B cell (primary cell): ENCODE measurements around the gene POP4. TPM values are rescaled to one million over a fixed set of nuclear protein-coding genes. Genes with fewer than 3 reads are reported as not detected.

Source experiments
- ATAC-seq: fragments of 200-7000 bp; cut with Tn5 transposase; one replicate; pipeline ENCODE4 v1.10.0; 2021; ENCODE audit warnings: low read depth, mild to moderate bottlenecking, moderate number of reproducible peaks, moderate library complexity
- CTCF ChIA-PET: fragments of 350-600 bp; sonication (Branson Sonifier 250); formaldehyde crosslinking; loops from one replicate; lab custom pipeline; 2021; ENCODE audit warnings: antibody characterized with exemption, inconsistent platforms; lab: Charles Lee
- POLR2A ChIA-PET: fragments of 350-600 bp; sonication (Branson Sonifier 250); formaldehyde crosslinking; loops from one replicate; lab custom pipeline; 2021; ENCODE audit warnings: antibody characterized with exemption; lab: Charles Lee
- DNase-seq: peaks from one replicate; pipeline ENCODE4 v3.0.0; 2013
- H2AFZ ChIP-seq: 2 replicates; pipeline ENCODE4 v1.6.1; 2012; ENCODE audit warnings: mild to moderate bottlenecking, low read depth, low read length; ENCODE audit not compliant: insufficient read depth, poor library complexity, severe bottlenecking
- H3K27ac ChIP-seq, 2 donors: 1 replicate in 1 of 2; 2 replicates in 1 of 2; pipeline ENCODE4 v1.5.1; 2012 to 2013; ENCODE audit warnings: low read length in 2 of 2, mild to moderate bottlenecking in 2 of 2, moderate library complexity in 1 of 2
- H3K27me3 ChIP-seq, 4 experiments: fragments of 200-600 bp in 1 of 4; sonication (generic) in 1 of 4; replicated peaks in 1 of 4; 1 replicate in 2 of 4; 2 replicates in 2 of 4; pipeline versions ENCODE4 v1.6.1 to v1.7.0; 2013 to 2016; ENCODE audit warnings: low read length in 3 of 4, mild to moderate bottlenecking in 2 of 4, mixed read lengths in 1 of 4, moderate library complexity in 1 of 4; ENCODE audit not compliant: insufficient read depth in 4 of 4, control insufficient read depth in 3 of 4; ENCODE audit errors: control extremely low read depth in 1 of 4
- H3K36me3 ChIP-seq, 2 experiments: replicated peaks in 1 of 2; 1 replicate in 1 of 2; 2 replicates in 1 of 2; pipeline versions ENCODE4 v1.6.1 to v1.7.1; 2013; ENCODE audit warnings: low read length in 1 of 2; ENCODE audit not compliant: insufficient read depth in 2 of 2, control insufficient read depth in 1 of 2; ENCODE audit errors: control extremely low read depth in 1 of 2, extremely low read depth in 1 of 2
- H3K4me1 ChIP-seq, 2 donors: fragments of 200-600 bp in 1 of 2; sonication (generic) in 1 of 2; 1 replicate in 1 of 2; 2 replicates in 1 of 2; pipeline versions ENCODE4 v1.5.1 to v1.6.1; 2013 to 2017; ENCODE audit warnings: low read length in 2 of 2; ENCODE audit not compliant: control insufficient read depth in 2 of 2, insufficient read depth in 2 of 2
- H3K4me2 ChIP-seq: replicated peaks from 2 replicates; pipeline ENCODE3; 2012; ENCODE audit warnings: mild to moderate bottlenecking, low read depth, low read length; ENCODE audit not compliant: poor library complexity, severe bottlenecking
- H3K4me3 ChIP-seq, 5 experiments: fragments of 200-600 bp in 1 of 5; sonication (generic) in 1 of 5; 1 replicate in 3 of 5; 2 replicates in 2 of 5; pipeline versions ENCODE4 v1.5.1 to v1.7.0; 2011 to 2016; ENCODE audit warnings: low read length in 4 of 5, mild to moderate bottlenecking in 4 of 5, low read depth in 2 of 5, control low read depth in 1 of 5, moderate library complexity in 1 of 5; ENCODE audit not compliant: insufficient read depth in 1 of 5; ENCODE audit errors: control extremely low read depth in 1 of 5, extremely low read depth in 1 of 5
- H3K79me2 ChIP-seq: fragments of 200-600 bp; sonication (generic); one replicate; pipeline ENCODE4 v1.6.0; 2016; ENCODE audit warnings: low read length; ENCODE audit not compliant: control insufficient read depth, insufficient read depth
- H3K9ac ChIP-seq: fragments of 200-600 bp; sonication (generic); 2 replicates; pipeline ENCODE4 v1.6.1; 2017; ENCODE audit warnings: mild to moderate bottlenecking, low read length, moderate library complexity
- H3K9me3 ChIP-seq, 3 donors: one replicate each; pipeline versions ENCODE4 v1.6.1 to v1.7.1; 2013; ENCODE audit warnings: low read length in 2 of 3; ENCODE audit not compliant: control insufficient read depth in 2 of 3, insufficient read depth in 1 of 3; ENCODE audit errors: control extremely low read depth in 1 of 3
- H4K20me1 ChIP-seq: 2 replicates; pipeline ENCODE4 v1.6.0; 2012; ENCODE audit warnings: mild to moderate bottlenecking, low read length; ENCODE audit not compliant: insufficient read depth, control insufficient read depth, poor library complexity, severe bottlenecking
- H3K27ac Mint-ChIP-seq: one replicate; pipeline ENCODE4 v1.8.0; 2021; ENCODE audit warnings: mixed read lengths
- H3K27me3 Mint-ChIP-seq: one replicate; pipeline ENCODE4 v1.8.0; 2021; ENCODE audit warnings: mixed read lengths
- H3K4me1 Mint-ChIP-seq: one replicate; pipeline ENCODE4 v1.8.0; 2021; ENCODE audit warnings: mixed read lengths
- H3K4me3 Mint-ChIP-seq: one replicate; pipeline ENCODE4 v1.8.0; 2021; ENCODE audit warnings: mixed read lengths
- H3K9me3 Mint-ChIP-seq: one replicate; pipeline ENCODE4 v1.8.0; 2022; ENCODE audit warnings: mixed read lengths; ENCODE audit not compliant: insufficient read depth
- EZH2 ChIP-seq: IDR thresholded peaks from 2 replicates; pipeline ENCODE4 v1.6.1; 2012; ENCODE audit warnings: borderline replicate concordance, low read depth, mild to moderate bottlenecking, moderate library complexity, low read length; ENCODE audit not compliant: insufficient read depth, poor library complexity, severe bottlenecking
- WGBS: methylation state at CpG from one replicate; pipeline ENCODE4 v1.1.5; 2013; ENCODE audit warnings: missing lambda C conversion rate; ENCODE audit not compliant: insufficient coverage; 5-methylcytosine and 5-hydroxymethylcytosine counted together
- intact Hi-C: fragments of 100-400 bp; cut with micrococcal nuclease; formaldehyde crosslinking; loops from one replicate; pipeline ENCODE4 v1.10.0; 2022
- polyA plus RNA-seq: library from polyadenylated mRNA; depleted of rRNA; stranded (reverse); fragments of >200 nt; gene quantifications from 2 replicates; pipeline ENCODE4 v1.2.3, GENCODE V29; 2012
- total RNA-seq, 2 donors: library from RNA; stranded (reverse); fragments of 120-200 nt in 1 of 2; gene quantifications; 1 replicate in 1 of 2; 2 replicates in 1 of 2; pipeline versions ENCODE4 v1.2.3 to v1.2.4, GENCODE V29; 2013 to 2022
- TF ChIP-seq, protein P1 (sequence below): fragments of 200-600 bp; IDR thresholded peaks from one replicate; pipeline ENCODE4 v1.8.0; 2022; ENCODE audit warnings: antibody characterized with exemption, mild to moderate bottlenecking

The POP4 gene
- total and polyA plus RNA-seq, 2 donors (not counting 1 experiment from before 2014, with no cell fraction given): 58.9 to 61.2 TPM

DNA sequence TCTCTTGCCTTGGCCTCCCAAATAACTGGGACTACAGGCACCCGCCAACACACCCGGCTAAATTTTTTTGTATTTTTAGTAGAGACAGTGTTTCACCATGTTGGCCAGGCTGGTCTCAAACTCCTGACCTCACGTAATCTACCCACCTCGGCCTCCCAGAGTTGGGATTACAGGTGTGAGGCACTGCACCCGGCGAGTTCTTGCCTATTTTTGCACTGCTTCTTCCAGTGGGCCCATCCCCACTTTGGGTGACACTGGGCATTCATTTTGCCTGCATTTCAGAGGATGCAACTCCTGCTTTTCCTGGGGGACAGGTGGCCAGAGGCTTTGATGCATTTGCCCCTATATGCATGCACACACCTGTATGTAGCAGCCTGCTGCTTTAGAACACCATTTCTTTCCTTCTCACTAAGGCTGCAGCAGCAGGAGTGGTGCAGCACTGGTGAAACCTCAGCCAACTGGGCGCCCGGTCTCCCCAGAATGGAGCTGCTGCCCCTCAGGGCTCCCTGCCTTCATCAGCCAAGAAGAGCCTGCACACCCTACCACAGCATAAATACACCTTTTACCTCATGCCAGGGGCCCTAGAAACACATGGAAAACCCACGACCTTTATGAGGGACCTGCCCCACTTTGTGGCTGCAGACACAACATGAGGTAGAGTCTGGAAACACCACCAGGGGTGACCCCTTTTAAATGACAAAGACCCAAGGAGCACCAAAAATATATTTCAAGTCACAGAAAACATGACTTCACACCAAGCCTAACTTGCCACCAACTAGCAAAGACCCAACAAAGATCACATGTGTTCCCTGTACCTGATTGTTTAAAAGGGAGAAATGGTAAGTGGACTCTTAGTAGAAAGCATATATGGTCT, 36.8 kb upstream of the POP4 start:
- no peak for ATAC-seq
- H2AFZ ChIP-seq: no peak overlapping the region
- ChIA-PET POLR2A (no interaction called here), CTCF (no interaction called here)
- TF ChIP-seq EZH2: no peak
- H3K4me2 ChIP-seq: no peak overlapping the region
- Mint-ChIP-seq H3K9me3 (no peaks in the 10 kb centered on the region), H3K27me3 (peaks cover 20% of the 10 kb centered on the region), H3K27ac (no peak overlapping the region), H3K4me1 (no peaks in the 10 kb centered on the region), H3K4me3 (no peak overlapping the region)
- H3K36me3 ChIP-seq: no peaks in the 10 kb centered on the region
- H3K27ac ChIP-seq: no peak overlapping the region
- H3K9me3 ChIP-seq: no peaks in the 10 kb centered on the region
- WGBS: 86% methylated on average over 7 of the region's 9 CpGs
- H3K9ac ChIP-seq: no peak overlapping the region
- H3K4me1 ChIP-seq: no peaks in the 10 kb centered on the region
- H3K27me3 ChIP-seq: no peaks in the 10 kb centered on the region
- DNase-seq: no peak
- intact Hi-C loops: no loop called here
- H3K4me3 ChIP-seq: no peak overlapping the region
- H4K20me1 ChIP-seq: no peaks in the 10 kb centered on the region
- H3K79me2 ChIP-seq: no peaks in the 10 kb centered on the region

DNA sequence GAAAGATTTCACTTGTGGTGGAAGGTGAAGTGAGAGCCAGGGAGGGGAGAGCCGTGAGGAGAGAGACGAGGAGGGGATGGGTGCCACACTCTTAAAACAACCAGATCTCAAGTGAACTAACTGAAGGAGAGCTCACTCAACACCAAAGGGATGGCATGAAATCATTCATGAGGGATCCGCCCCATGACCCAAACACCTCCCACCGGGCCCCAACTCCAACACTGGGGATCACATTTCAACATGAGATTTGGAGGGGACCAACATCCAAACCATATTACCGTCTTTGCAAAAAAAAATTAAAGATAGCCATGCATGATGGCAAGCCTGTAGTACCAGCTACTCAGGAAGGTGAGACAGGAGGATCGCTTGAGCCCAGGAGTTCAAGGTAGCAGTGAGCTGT, 34.9 kb upstream of the POP4 start:
- Histone ChIP-seq H2AFZ (no peak overlapping the region), H3K4me2 (no peak overlapping the region), H3K4me1 (no peaks in the 10 kb centered on the region), H3K4me3 (no peak overlapping the region), H3K9me3 (no peaks in the 10 kb centered on the region), H4K20me1 (no peaks in the 10 kb centered on the region), H3K9ac (no peak overlapping the region), H3K27me3 (peaks cover 0 to 4% (median 0%) of the 10 kb centered on the region in 4 experiments), H3K27ac (no peak overlapping the region), H3K79me2 (no peaks in the 10 kb centered on the region), H3K36me3 (no peaks in the 10 kb centered on the region)
- no peak for DNase-seq
- no peaks in the 10 kb centered on the region for H3K9me3 Mint-ChIP-seq
- WGBS: 84% methylated on average over 2 of the region's 6 CpGs
- ChIA-PET CTCF (no interaction called here), POLR2A (no interaction called here)
- H3K27me3 Mint-ChIP-seq: peaks cover 26% of the 10 kb centered on the region
- no peak for ATAC-seq
- no peak overlapping the region for H3K27ac Mint-ChIP-seq
- TF ChIP-seq, protein P1, sequence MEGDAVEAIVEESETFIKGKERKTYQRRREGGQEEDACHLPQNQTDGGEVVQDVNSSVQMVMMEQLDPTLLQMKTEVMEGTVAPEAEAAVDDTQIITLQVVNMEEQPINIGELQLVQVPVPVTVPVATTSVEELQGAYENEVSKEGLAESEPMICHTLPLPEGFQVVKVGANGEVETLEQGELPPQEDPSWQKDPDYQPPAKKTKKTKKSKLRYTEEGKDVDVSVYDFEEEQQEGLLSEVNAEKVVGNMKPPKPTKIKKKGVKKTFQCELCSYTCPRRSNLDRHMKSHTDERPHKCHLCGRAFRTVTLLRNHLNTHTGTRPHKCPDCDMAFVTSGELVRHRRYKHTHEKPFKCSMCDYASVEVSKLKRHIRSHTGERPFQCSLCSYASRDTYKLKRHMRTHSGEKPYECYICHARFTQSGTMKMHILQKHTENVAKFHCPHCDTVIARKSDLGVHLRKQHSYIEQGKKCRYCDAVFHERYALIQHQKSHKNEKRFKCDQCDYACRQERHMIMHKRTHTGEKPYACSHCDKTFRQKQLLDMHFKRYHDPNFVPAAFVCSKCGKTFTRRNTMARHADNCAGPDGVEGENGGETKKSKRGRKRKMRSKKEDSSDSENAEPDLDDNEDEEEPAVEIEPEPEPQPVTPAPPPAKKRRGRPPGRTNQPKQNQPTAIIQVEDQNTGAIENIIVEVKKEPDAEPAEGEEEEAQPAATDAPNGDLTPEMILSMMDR: no peak
- no peak for TF ChIP-seq EZH2
- H3K4me3 Mint-ChIP-seq: no peak overlapping the region
- intact Hi-C loops: no loop called here
- peaks cover 3% of the 10 kb centered on the region for H3K4me1 Mint-ChIP-seq
